Frontal cortex (tissue), 4 donors: ENCODE measurements around the gene FCHSD2. TPM values are rescaled to one million over a fixed set of nuclear protein-coding genes. Genes with fewer than 3 reads are reported as not detected.

Experiments
- DNase-seq, 2 donors: peaks; one replicate each; pipeline ENCODE4 v3.0.0; 2012; ENCODE audit warnings: low spot score in 2 of 2
- FAIRE-seq: peaks from 2 replicates; lab custom pipeline; 2012; peaks lifted over from hg19 to GRCh38; lab: Jason Lieb, UNC
- total RNA-seq: library from RNA; depleted of rRNA; stranded (reverse); fragments of >200 nt; gene quantifications from one replicate; pipeline ENCODE4 v1.2.3, GENCODE V29; 2014
- donor health status: control.
- donor health status: control.
- donor health status: control.

The FCHSD2 gene
- total RNA-seq, 1 donor from 2014 or later = 57.9 TPM

- DNase-seq = no peak
- FAIRE-seq = no peak
Measured at GRCh38 chr11:73173755-73174494, 31.8 kb upstream of the FCHSD2 start.

- DNase-seq = no peak
- FAIRE-seq = no peak
Measured at GRCh38 chr11:73172992-73173656, 31.0 kb upstream of the FCHSD2 start.

GRCh38 chr11:73171436-73172161 lies 29.5 kb upstream of the FCHSD2 start:
- FAIRE-seq (no peak), DNase-seq (no peak)

- DNase-seq (no peak), FAIRE-seq (no peak)
Measured at GRCh38 chr11:73170140-73170539, 28.0 kb upstream of the FCHSD2 start.

- DNase-seq (no peak), FAIRE-seq (no peak)
Measured at GRCh38 chr11:73168925-73169579, 26.9 kb upstream of the FCHSD2 start.

GRCh38 chr11:73167363-73167954 lies 25.3 kb upstream of the FCHSD2 start:
- DNase-seq = no peak
- FAIRE-seq = no peak

- no peak for FAIRE-seq
- DNase-seq = no peak
Measured at GRCh38 chr11:73164803-73165540, 22.9 kb upstream of the FCHSD2 start.

- DNase-seq = no peak
- no peak for FAIRE-seq
Measured at GRCh38 chr11:73163638-73164174, 21.6 kb upstream of the FCHSD2 start.

GRCh38 chr11:73162196-73162740 lies 20.1 kb upstream of the FCHSD2 start:
- no peak for DNase-seq
- FAIRE-seq = no peak

- no peak for FAIRE-seq
- DNase-seq = no peak
Measured at GRCh38 chr11:73160005-73160760, 18.1 kb upstream of the FCHSD2 start.

GRCh38 chr11:73159297-73159696 lies 17.2 kb upstream of the FCHSD2 start:
- FAIRE-seq (no peak), DNase-seq (no peak)

- FAIRE-seq = no peak
- DNase-seq = no peak
Measured at GRCh38 chr11:73158356-73159051, 16.4 kb upstream of the FCHSD2 start.

GRCh38 chr11:73157101-73158010 lies 15.2 kb upstream of the FCHSD2 start:
- DNase-seq = no peak

GRCh38 chr11:73156686-73157085 lies 14.6 kb upstream of the FCHSD2 start:
- DNase-seq = no peak
- no peak for FAIRE-seq

More at GRCh38 chr11:73157101-73158010, 15.2 kb upstream of the FCHSD2 start:
- no peak for FAIRE-seq

- DNase-seq = no peak
- no peak for FAIRE-seq
Measured at GRCh38 chr11:73156114-73156513, 14.0 kb upstream of the FCHSD2 start.

GRCh38 chr11:73155102-73155501 lies 13.0 kb upstream of the FCHSD2 start:
- FAIRE-seq = no peak

More at GRCh38 chr11:73155102-73155501, 13.0 kb upstream of the FCHSD2 start:
- DNase-seq = no peak
